Nephron progenitor cell (in vitro differentiated cells): ENCODE results near the gene FSD1L.

Experiments
- DNase-seq: peaks from one replicate; pipeline ENCODE4 v3.0.0; 2021
- H3K27ac Mint-ChIP-seq: 2 replicates; pipeline ENCODE4 v1.8.0; 2021; ENCODE audit warnings: mild to moderate bottlenecking, moderate library complexity, mixed read lengths
- H3K27me3 Mint-ChIP-seq: 2 replicates; pipeline ENCODE4 v1.8.0; 2021; ENCODE audit warnings: mild to moderate bottlenecking, low read depth, mixed read lengths; ENCODE audit not compliant: poor library complexity
- H3K36me3 Mint-ChIP-seq: 2 replicates; pipeline ENCODE4 v1.8.0; 2021; ENCODE audit warnings: low read depth, mixed read lengths
- H3K4me1 Mint-ChIP-seq: 2 replicates; pipeline ENCODE4 v1.8.0; 2021; ENCODE audit warnings: mixed read lengths
- H3K4me3 Mint-ChIP-seq: 2 replicates; pipeline ENCODE4 v1.8.0; 2021; ENCODE audit warnings: mild to moderate bottlenecking, moderate library complexity, mixed read lengths
- H3K9me3 Mint-ChIP-seq: 2 replicates; pipeline ENCODE4 v1.8.0; 2021; ENCODE audit warnings: mild to moderate bottlenecking, moderate library complexity, mixed read lengths
- TF ChIP-seq, protein P1 (sequence below): fragments of 200-600 bp; sonication (generic); IDR thresholded peaks from 2 replicates; pipeline ENCODE4 v1.5.0; 2021; ENCODE audit warnings: antibody characterized with exemption

The FSD1L gene

DNA sequence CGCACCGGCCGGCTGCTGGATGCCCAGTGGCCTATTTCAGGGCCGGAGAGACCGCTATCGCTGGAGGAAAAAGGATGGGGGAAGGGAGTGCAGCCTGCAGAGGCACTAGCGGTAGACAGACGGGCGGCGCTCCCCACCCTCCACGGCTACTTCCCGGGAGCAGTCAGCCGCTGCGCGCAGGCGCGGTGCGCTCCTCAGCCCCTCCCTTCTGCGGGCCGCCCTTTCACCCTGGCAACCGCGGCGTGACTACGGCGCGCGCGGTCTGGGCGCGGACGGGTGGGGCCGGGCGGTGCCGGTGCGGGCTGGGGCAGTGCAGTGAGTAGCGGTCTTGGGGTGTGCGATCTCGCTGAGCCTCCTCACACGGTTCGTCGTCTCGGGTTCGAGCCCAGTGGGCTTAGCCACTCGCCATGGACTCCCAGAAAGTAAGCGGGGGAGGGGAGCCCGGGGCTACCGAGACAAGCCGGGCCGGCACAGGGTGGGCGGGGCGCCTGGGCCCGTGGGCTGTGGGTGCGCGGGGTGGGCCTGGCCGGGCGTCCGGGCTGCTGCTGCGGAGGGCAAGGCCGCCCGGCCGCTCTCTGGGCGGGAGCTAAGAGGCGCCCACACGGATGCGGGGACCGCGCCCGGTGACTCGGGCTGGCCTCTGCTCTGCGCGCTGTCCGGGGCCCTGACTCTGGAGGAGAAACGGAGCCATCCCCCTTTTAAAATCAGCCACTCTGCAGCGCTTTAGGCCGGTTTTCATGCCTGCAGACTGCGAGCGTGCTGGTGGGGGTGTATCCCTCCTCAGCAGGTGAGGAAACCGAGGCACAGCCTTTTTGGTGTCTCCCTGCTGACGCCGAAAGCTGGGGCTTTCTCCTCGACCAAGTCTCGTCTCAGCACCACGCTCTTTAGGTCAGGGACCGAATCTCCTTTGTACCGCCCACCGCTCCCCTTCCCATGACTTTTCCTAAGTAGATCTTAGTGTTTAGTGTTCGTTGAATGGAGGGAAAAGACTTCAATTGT is at the start of gene FSD1L:
Gene FSD1L, plus strand, starts transcription at position 221 of the 999 bp plus-strand sequence. Its CDS starts 187 bp downstream, at position 408.
- TF ChIP-seq, protein P1, sequence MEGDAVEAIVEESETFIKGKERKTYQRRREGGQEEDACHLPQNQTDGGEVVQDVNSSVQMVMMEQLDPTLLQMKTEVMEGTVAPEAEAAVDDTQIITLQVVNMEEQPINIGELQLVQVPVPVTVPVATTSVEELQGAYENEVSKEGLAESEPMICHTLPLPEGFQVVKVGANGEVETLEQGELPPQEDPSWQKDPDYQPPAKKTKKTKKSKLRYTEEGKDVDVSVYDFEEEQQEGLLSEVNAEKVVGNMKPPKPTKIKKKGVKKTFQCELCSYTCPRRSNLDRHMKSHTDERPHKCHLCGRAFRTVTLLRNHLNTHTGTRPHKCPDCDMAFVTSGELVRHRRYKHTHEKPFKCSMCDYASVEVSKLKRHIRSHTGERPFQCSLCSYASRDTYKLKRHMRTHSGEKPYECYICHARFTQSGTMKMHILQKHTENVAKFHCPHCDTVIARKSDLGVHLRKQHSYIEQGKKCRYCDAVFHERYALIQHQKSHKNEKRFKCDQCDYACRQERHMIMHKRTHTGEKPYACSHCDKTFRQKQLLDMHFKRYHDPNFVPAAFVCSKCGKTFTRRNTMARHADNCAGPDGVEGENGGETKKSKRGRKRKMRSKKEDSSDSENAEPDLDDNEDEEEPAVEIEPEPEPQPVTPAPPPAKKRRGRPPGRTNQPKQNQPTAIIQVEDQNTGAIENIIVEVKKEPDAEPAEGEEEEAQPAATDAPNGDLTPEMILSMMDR, result no peak
- H3K36me3 Mint-ChIP-seq, result peaks cover 20% of the 10 kb centered on the region
- peaks cover 3% of the 10 kb centered on the region for H3K9me3 Mint-ChIP-seq
- peak within 1 kb of the TSS; percentile 89 for H3K27ac Mint-ChIP-seq
- H3K4me3 Mint-ChIP-seq, result peak within 1 kb of the TSS; percentile 93
- H3K27me3 Mint-ChIP-seq, result peaks cover 10% of the 10 kb centered on the region
- peaks cover 69% of the 10 kb centered on the region for H3K4me1 Mint-ChIP-seq
- DNase-seq, result peak; percentile 93

GRCh38 chr9:105399117-105399516 is 48.7 kb upstream of the FSD1L start:
- Mint-ChIP-seq H3K36me3 (no peaks in the 10 kb centered on the region), H3K4me3 (no peak overlapping the region), H3K9me3 (no peaks in the 10 kb centered on the region), H3K4me1 (peaks cover 43% of the 10 kb centered on the region), H3K27me3 (no peaks in the 10 kb centered on the region), H3K27ac (peak overlapping the region; percentile 76)
- DNase-seq, result no peak
- TF ChIP-seq, protein P1, result no peak

- Mint-ChIP-seq H3K27ac (peak overlapping the region; percentile 31), H3K9me3 (peaks cover 8% of the 10 kb centered on the region), H3K27me3 (no peaks in the 10 kb centered on the region), H3K4me1 (peaks cover 38% of the 10 kb centered on the region), H3K36me3 (peaks cover 5% of the 10 kb centered on the region), H3K4me3 (no peak overlapping the region)
- TF ChIP-seq, protein P1, result no peak
- no peak for DNase-seq
These were observed 46.2 kb upstream of the FSD1L start for GRCh38 chr9:105401651-105402050.

- Mint-ChIP-seq H3K36me3 (peaks cover 12% of the 10 kb centered on the region), H3K4me3 (no peak overlapping the region), H3K9me3 (peaks cover 21% of the 10 kb centered on the region), H3K4me1 (peaks cover 31% of the 10 kb centered on the region), H3K27ac (no peak overlapping the region), H3K27me3 (no peaks in the 10 kb centered on the region)
- DNase-seq, result no peak
- TF ChIP-seq, protein P1, result no peak
These were observed 44.1 kb upstream of the FSD1L start for GRCh38 chr9:105403552-105404248.

- H3K27ac Mint-ChIP-seq, result no peak overlapping the region
- H3K4me1 Mint-ChIP-seq, result peaks cover 23% of the 10 kb centered on the region
- no peak for DNase-seq
- H3K9me3 Mint-ChIP-seq, result peaks cover 25% of the 10 kb centered on the region
- no peaks in the 10 kb centered on the region for H3K27me3 Mint-ChIP-seq
- TF ChIP-seq, protein P1, result no peak
- peaks cover 12% of the 10 kb centered on the region for H3K36me3 Mint-ChIP-seq
- H3K4me3 Mint-ChIP-seq, result no peak overlapping the region
These were observed 42.2 kb upstream of the FSD1L start for GRCh38 chr9:105405514-105406131.
